SH-SY5Y (cell line): ENCODE data around the gene YWHAQ.

Source experiments
- GATA2 ChIP-seq: IDR thresholded peaks from 2 replicates; pipeline ENCODE4 v1.6.1; 2011; ENCODE audit warnings: mild to moderate bottlenecking, low read depth, low read length
- GATA3 ChIP-seq: IDR thresholded peaks from 2 replicates; pipeline ENCODE4 v1.6.1; 2011; ENCODE audit warnings: low read depth, mild to moderate bottlenecking, low read length, moderate library complexity

GRCh38 chr2:9535177-9535576, 95.6 kb downstream of the YWHAQ start:
- TF ChIP-seq GATA3 (no peak), GATA2 (no peak)
